ENCODE measurements around the gene PPP1R1C.

PPP1R1C gene

DNA sequence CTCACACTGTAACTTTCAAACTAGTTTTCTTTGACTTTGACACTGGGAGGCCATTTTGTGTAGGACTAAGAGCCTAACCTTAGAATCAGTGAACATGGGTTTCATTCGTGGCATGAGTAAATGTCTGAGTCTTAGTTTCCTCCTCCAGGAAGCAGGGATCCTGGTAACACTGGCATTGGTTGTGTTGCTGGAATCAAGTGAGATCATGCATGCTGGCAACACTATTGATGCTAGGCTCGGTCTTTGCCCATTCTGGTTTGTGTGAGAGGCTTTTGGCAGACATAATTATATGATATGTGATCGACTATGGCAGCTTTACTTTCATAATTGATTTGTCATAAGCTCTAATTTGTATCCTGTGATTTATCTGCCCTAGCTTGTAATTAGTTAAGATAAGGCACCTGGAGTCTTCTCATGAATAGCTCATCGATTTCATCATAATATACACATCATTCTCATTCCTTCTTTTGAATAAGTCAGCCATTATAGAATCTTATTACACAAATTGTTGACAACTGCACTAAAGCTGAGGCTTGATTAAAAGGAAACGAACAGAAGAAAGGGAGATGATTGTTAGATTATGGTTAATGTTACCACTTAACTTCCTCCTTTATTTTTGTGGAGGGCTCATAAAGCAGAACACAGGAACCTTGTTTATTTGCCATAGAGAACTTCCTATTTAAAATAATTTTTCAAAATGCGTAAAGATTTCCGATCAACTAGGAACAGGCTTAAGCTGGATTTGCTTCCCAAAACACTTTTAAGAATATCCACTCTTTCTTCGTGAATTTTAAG is 12.6 kb downstream of the PPP1R1C start:
- no peak for DNase-seq

DNA sequence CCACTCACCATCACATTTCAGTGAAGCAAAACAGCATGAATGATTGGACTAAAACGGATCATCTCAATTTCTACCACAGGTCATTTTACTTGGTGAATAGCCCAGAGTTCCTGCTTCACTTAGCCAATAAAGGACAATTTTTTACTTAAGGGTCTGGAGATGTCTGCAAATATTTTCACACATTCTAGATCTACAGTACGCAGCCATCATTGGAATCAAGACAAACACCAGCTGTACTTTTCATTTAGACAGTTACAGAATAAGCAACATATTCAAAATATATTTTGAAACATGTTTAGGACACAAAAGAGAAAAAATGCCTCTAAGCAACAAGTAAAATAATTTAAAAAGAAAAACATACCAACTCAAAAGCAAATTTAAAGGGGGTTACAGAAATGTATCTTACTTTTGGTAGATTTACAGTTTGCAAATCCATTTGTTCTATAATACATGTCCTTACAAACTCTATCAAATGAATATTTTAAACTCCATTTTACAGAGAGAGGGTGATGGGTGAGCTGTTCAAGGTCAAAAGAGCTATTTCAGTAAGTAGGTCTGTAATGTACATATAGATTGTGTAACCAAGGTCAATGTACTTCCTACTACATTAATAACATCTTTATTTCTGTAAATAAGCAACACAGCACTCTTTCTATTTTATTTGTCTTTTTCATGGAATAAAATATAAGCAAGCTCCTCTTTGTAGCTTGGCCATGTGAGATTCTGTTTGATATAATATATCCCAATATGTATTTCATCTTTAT is 13.4 kb downstream of the PPP1R1C start:
- no peaks in the 10 kb centered on the region for H3K9me3 Mint-ChIP-seq
- no peaks in the 10 kb centered on the region for H3K27me3 Mint-ChIP-seq (ENCODE audit: low read depth, poor library complexity)
- no peak for DNase-seq
- H3K4me1 Mint-ChIP-seq = no peaks in the 10 kb centered on the region
- TF ChIP-seq, protein P1, sequence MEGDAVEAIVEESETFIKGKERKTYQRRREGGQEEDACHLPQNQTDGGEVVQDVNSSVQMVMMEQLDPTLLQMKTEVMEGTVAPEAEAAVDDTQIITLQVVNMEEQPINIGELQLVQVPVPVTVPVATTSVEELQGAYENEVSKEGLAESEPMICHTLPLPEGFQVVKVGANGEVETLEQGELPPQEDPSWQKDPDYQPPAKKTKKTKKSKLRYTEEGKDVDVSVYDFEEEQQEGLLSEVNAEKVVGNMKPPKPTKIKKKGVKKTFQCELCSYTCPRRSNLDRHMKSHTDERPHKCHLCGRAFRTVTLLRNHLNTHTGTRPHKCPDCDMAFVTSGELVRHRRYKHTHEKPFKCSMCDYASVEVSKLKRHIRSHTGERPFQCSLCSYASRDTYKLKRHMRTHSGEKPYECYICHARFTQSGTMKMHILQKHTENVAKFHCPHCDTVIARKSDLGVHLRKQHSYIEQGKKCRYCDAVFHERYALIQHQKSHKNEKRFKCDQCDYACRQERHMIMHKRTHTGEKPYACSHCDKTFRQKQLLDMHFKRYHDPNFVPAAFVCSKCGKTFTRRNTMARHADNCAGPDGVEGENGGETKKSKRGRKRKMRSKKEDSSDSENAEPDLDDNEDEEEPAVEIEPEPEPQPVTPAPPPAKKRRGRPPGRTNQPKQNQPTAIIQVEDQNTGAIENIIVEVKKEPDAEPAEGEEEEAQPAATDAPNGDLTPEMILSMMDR (IDR thresholded peaks at IDR 0.05) = no peak
- no peak overlapping the region for H3K27ac Mint-ChIP-seq
- H3K4me3 Mint-ChIP-seq = no peak overlapping the region
- no peaks in the 10 kb centered on the region for H3K36me3 Mint-ChIP-seq (ENCODE audit: low read depth)

More for the DNA sequence above, 12.6 kb downstream of the PPP1R1C start:
- H3K36me3 Mint-ChIP-seq (ENCODE audit: low read depth) = no peaks in the 10 kb centered on the region
- no peak overlapping the region for H3K4me3 Mint-ChIP-seq
- no peaks in the 10 kb centered on the region for H3K9me3 Mint-ChIP-seq
- H3K27me3 Mint-ChIP-seq (ENCODE audit: low read depth, poor library complexity) = no peaks in the 10 kb centered on the region
- no peaks in the 10 kb centered on the region for H3K4me1 Mint-ChIP-seq
- TF ChIP-seq, protein P1 (IDR thresholded peaks at IDR 0.05) = no peak
- no peak overlapping the region for H3K27ac Mint-ChIP-seq

DNA sequence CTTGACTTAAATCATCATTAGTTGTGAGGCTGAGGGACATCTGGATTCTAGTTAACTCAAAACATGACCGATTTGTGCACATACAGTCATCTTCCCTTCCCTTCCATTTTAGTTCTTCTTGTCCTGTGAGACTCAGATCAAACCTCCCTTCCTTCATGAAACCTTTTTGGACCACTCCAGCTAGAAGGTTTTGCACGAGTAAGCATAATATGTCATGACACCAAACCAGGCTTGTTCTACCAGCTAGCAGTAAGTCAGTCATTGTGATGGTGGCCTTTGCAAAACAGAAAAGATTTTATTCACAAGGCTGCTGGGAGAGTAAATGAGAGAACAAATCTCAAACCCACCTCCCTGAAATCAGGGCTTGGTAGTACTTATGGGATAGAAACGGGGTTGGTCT is 14.3 kb downstream of the PPP1R1C start:
- TF ChIP-seq, protein P1 (IDR thresholded peaks at IDR 0.05) = no peak
- no peaks in the 10 kb centered on the region for H3K9me3 Mint-ChIP-seq
- no peaks in the 10 kb centered on the region for H3K4me1 Mint-ChIP-seq

DNA sequence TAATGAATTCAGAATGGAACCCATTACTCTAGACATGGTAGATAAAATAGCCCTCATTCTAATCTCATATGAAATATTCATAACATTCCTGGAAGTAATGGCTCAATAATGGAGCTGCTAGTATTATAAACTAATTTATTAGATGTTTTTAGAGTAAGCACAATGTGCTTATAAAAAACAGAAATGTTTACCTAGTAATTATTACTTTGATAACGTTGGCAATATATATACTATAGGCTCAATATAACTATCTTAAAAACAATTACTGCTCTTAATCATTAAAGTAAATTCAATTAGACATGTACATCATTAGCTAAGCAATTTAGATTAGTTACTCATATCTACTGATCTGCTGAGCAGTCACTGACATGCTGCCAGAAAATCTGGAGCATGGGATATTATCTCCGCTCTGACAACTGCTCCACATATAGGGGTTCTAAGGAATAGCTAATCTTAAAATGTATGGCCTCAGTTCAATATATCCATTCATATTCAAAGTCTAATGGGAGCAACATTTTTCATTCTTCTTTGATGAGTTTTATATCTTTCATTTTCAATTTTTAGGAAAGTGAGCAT is 19.4 kb downstream of the PPP1R1C start:
- no peak for DNase-seq
- H3K9me3 Mint-ChIP-seq = peaks cover 4% of the 10 kb centered on the region
- H3K4me1 Mint-ChIP-seq = no peaks in the 10 kb centered on the region
- no peak overlapping the region for H3K27ac Mint-ChIP-seq
- H3K36me3 Mint-ChIP-seq (ENCODE audit: low read depth) = no peaks in the 10 kb centered on the region
- TF ChIP-seq, protein P1 (IDR thresholded peaks at IDR 0.05) = no peak
- H3K4me3 Mint-ChIP-seq = no peak overlapping the region
- H3K27me3 Mint-ChIP-seq (ENCODE audit: low read depth, poor library complexity) = no peaks in the 10 kb centered on the region

More for the DNA sequence above, 14.3 kb downstream of the PPP1R1C start:
- Mint-ChIP-seq H3K4me3 (no peak overlapping the region), H3K27ac (no peak overlapping the region), H3K36me3 (ENCODE audit: low read depth) (no peaks in the 10 kb centered on the region), H3K27me3 (ENCODE audit: low read depth, poor library complexity) (no peaks in the 10 kb centered on the region)
- DNase-seq = no peak

DNA sequence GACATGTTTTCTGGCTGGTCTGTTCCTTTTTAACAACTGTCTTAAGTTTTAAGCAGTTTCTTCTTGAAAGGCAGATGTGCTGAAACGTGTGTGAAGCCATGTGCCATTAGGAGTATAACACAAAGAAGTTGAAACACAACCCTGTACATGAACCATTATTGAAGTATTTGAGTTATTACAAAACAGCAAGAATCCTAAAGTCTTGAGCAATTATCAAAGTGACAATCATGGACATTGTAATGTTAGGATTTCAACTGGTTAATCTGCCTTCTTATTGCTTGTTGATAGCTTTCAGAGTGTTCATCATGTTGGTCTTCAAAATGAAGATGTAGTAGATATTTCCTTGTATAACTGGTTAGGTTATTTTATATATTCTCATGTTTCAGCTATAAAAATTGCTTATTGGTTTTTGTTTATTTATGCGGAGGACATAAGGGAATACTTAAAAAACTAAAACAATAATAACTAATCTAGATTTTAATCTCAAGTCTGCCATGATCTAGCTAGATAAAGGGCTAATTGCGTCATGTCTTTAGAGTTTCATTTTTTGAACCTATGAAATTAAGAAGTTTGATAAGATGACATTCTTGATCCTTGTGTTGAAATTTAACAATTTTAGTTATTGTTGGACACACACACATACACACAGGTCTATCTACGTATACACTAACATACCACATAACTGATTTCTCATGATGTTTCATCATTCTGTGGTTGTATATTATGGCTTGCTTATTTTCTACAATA is 21.1 kb downstream of the PPP1R1C start:
- Mint-ChIP-seq H3K27ac (no peak overlapping the region), H3K27me3 (ENCODE audit: low read depth, poor library complexity) (no peaks in the 10 kb centered on the region), H3K4me3 (no peak overlapping the region), H3K4me1 (no peaks in the 10 kb centered on the region), H3K9me3 (peaks cover 9% of the 10 kb centered on the region), H3K36me3 (ENCODE audit: low read depth) (no peaks in the 10 kb centered on the region)
- no peak for DNase-seq
- TF ChIP-seq, protein P1 (IDR thresholded peaks at IDR 0.05) = no peak
